DND-41 (cell line): ENCODE measurements around the gene RAD54L.

Experiments
- ATAC-seq: fragments of 200-7000 bp; cut with Tn5 transposase; 3 replicates; pipeline ENCODE4 v1.9.1; 2021; ENCODE audit warnings: low read depth; ENCODE audit not compliant: insufficient read depth
- DNase-seq: peaks from one replicate; pipeline ENCODE4 v3.0.0-alpha.2; 2020
- H2AFZ ChIP-seq: 2 replicates; pipeline ENCODE4 v1.6.0; 2012; ENCODE audit warnings: low read depth, low read length
- H3K27ac ChIP-seq: 2 replicates; pipeline ENCODE4 v1.5.1; 2012; ENCODE audit warnings: low read length, inconsistent platforms
- H3K27me3 ChIP-seq: fragments of 200-600 bp; sonication (generic); 2 replicates; pipeline ENCODE4 v1.6.0; 2012; ENCODE audit warnings: low read length, mild to moderate bottlenecking, inconsistent platforms; ENCODE audit not compliant: insufficient read depth, poor library complexity
- H3K36me3 ChIP-seq: 2 replicates; pipeline ENCODE4 v1.5.1; 2012; ENCODE audit warnings: low read length, inconsistent platforms; ENCODE audit not compliant: insufficient read depth
- H3K4me1 ChIP-seq: 2 replicates; pipeline ENCODE4 v1.5.1; 2012; ENCODE audit warnings: mild to moderate bottlenecking, low read length; ENCODE audit not compliant: insufficient read depth
- H3K4me2 ChIP-seq: 2 replicates; pipeline ENCODE4 v1.6.0; 2012; ENCODE audit warnings: mild to moderate bottlenecking, moderate library complexity, low read length, inconsistent platforms; ENCODE audit not compliant: insufficient read depth
- H3K4me3 ChIP-seq, 2 experiments: fragments of 200-600 bp in 1 of 2; shearing (Covaris generic) in 1 of 2; 2 replicates each; pipeline ENCODE4 v1.5.1; 2012 to 2016; ENCODE audit warnings: inconsistent platforms in 2 of 2, low read length in 2 of 2, mild to moderate bottlenecking in 2 of 2, low read depth in 1 of 2, moderate library complexity in 1 of 2
- H3K79me2 ChIP-seq: 2 replicates; pipeline ENCODE4 v1.6.0; 2012; ENCODE audit warnings: low read length, inconsistent platforms; ENCODE audit not compliant: insufficient read depth
- H3K9ac ChIP-seq: 2 replicates; pipeline ENCODE4 v1.6.0; 2012; ENCODE audit warnings: low read depth, mild to moderate bottlenecking, inconsistent platforms, low read length, moderate library complexity
- H3K9me3 ChIP-seq: 2 replicates; pipeline ENCODE4 v1.5.1; 2012; ENCODE audit warnings: low read length, moderate library complexity, mild to moderate bottlenecking, inconsistent platforms; ENCODE audit not compliant: insufficient read depth, severe bottlenecking
- H4K20me1 ChIP-seq: 2 replicates; pipeline ENCODE4 v1.6.0; 2012; ENCODE audit warnings: low read length; ENCODE audit not compliant: insufficient read depth
- CTCF ChIP-seq: IDR thresholded peaks from 2 replicates; pipeline ENCODE4 v1.5.1; 2012; ENCODE audit warnings: borderline replicate concordance, low read length, moderate library complexity, mild to moderate bottlenecking; ENCODE audit not compliant: poor library complexity, severe bottlenecking; ENCODE audit errors: extremely low read depth
- EZH2 ChIP-seq: IDR thresholded peaks from 3 replicates; pipeline ENCODE4 v1.6.1; 2012; ENCODE audit warnings: borderline replicate concordance, low read depth, mild to moderate bottlenecking, moderate library complexity, low read length, inconsistent platforms; ENCODE audit not compliant: severe bottlenecking

Gene RAD54L

GRCh38 chr1:46215504-46215903, 32.1 kb upstream of the RAD54L start:
- no peaks in the 10 kb centered on the region for H4K20me1 ChIP-seq
- no peak overlapping the region for H3K4me3 ChIP-seq
- no peaks in the 10 kb centered on the region for H3K4me1 ChIP-seq
- no peak overlapping the region for H2AFZ ChIP-seq
- H3K27ac ChIP-seq = no peak overlapping the region
- H3K9me3 ChIP-seq = no peaks in the 10 kb centered on the region
- no peak overlapping the region for H3K4me2 ChIP-seq
- H3K36me3 ChIP-seq = no peaks in the 10 kb centered on the region
- H3K27me3 ChIP-seq = no peaks in the 10 kb centered on the region
- ATAC-seq = no peak
- H3K79me2 ChIP-seq = no peaks in the 10 kb centered on the region
- TF ChIP-seq CTCF = no peak
- no peak for TF ChIP-seq EZH2
- H3K9ac ChIP-seq = no peak overlapping the region
- DNase-seq = no peak

GRCh38 chr1:46218443-46218842, 29.1 kb upstream of the RAD54L start:
- Histone ChIP-seq H2AFZ (no peak overlapping the region), H3K27me3 (no peaks in the 10 kb centered on the region), H3K4me3 (no peak overlapping the region), H4K20me1 (no peaks in the 10 kb centered on the region), H3K79me2 (no peaks in the 10 kb centered on the region), H3K27ac (no peak overlapping the region), H3K9me3 (no peaks in the 10 kb centered on the region), H3K4me1 (no peaks in the 10 kb centered on the region), H3K9ac (no peak overlapping the region), H3K4me2 (no peak overlapping the region), H3K36me3 (no peaks in the 10 kb centered on the region)
- TF ChIP-seq EZH2 (no peak), CTCF (no peak)
- ATAC-seq (no peak), DNase-seq (no peak)

GRCh38 chr1:46219551-46220520, 27.7 kb upstream of the RAD54L start:
- DNase-seq (no peak), ATAC-seq (no peak)
- Histone ChIP-seq H4K20me1 (no peaks in the 10 kb centered on the region), H3K4me1 (no peaks in the 10 kb centered on the region), H3K4me2 (no peak overlapping the region), H3K27me3 (no peaks in the 10 kb centered on the region), H3K36me3 (no peaks in the 10 kb centered on the region), H3K9ac (no peak overlapping the region), H3K9me3 (no peaks in the 10 kb centered on the region), H3K27ac (no peak overlapping the region), H2AFZ (no peak overlapping the region; the same call in 1 of the 2 replicates), H3K4me3 (no peak overlapping the region), H3K79me2 (no peaks in the 10 kb centered on the region)
- TF ChIP-seq EZH2 (no peak), CTCF (no peak)
